Measurements from ENCODE around the gene ELAC2.
"Not testable (repeated sequence)": the region's sequence is repeated elsewhere in the genome, so short reads cannot be mapped to it uniquely, and the experiment has no call there.

The ELAC2 gene

GRCh38 chr17:12982224-12982623 lies 35.6 kb downstream of the ELAC2 start:
- no peak overlapping the region for H2AFZ ChIP-seq (ENCODE audit: low read length)
- H4K20me1 ChIP-seq (ENCODE audit: insufficient read depth, low read length, poor library complexity, severe bottlenecking): no peaks in the 10 kb centered on the region
- H3K27me3 ChIP-seq (ENCODE audit: insufficient read depth, low read length, poor library complexity, severe bottlenecking): no peaks in the 10 kb centered on the region
- no peaks in the 10 kb centered on the region for H3F3A ChIP-seq (ENCODE audit: low read depth)
- TF ChIP-seq CTCF (conservative IDR thresholded peaks at IDR 0.05; ENCODE audit: low read length): no peak
- no peak for TF ChIP-seq EZH2phosphoT487 (IDR thresholded peaks at IDR 0.05; ENCODE audit: borderline replicate concordance)
- H3K4me2 ChIP-seq (ENCODE audit: low read depth, low read length, poor library complexity, severe bottlenecking): no peak overlapping the region
- H3K9ac ChIP-seq (ENCODE audit: low read depth, low read length, poor library complexity, severe bottlenecking): no peak overlapping the region
- H3K79me2 ChIP-seq (ENCODE audit: insufficient read depth, low read length): no peaks in the 10 kb centered on the region
- no peaks in the 10 kb centered on the region for H3K9me2 ChIP-seq (replicated peaks; ENCODE audit: low read depth, low read length)
- H3K36me3 ChIP-seq (ENCODE audit: insufficient read depth, low read length): no peaks in the 10 kb centered on the region
- no peaks in the 10 kb centered on the region for H3K4me1 ChIP-seq (ENCODE audit: insufficient read depth, low read length, poor library complexity, severe bottlenecking)
- H3K4me3 ChIP-seq (ENCODE audit: low read length, poor library complexity, severe bottlenecking): no peak overlapping the region
- H3K9me3 ChIP-seq (ENCODE audit: insufficient read depth, low read depth, low read length): no peaks in the 10 kb centered on the region

GRCh38 chr17:12979826-12980500 lies 37.9 kb downstream of the ELAC2 start:
- H3K4me2 ChIP-seq (ENCODE audit: low read depth, low read length, poor library complexity, severe bottlenecking): no peak overlapping the region
- H3K9me3 ChIP-seq (ENCODE audit: insufficient read depth, low read depth, low read length): no peaks in the 10 kb centered on the region
- no peaks in the 10 kb centered on the region for H4K20me1 ChIP-seq (ENCODE audit: insufficient read depth, low read length, poor library complexity, severe bottlenecking)
- H3F3A ChIP-seq (ENCODE audit: low read depth): no peaks in the 10 kb centered on the region
- no peak overlapping the region for H3K9ac ChIP-seq (ENCODE audit: low read depth, low read length, poor library complexity, severe bottlenecking)
- H3K27me3 ChIP-seq (ENCODE audit: insufficient read depth, low read length, poor library complexity, severe bottlenecking): no peaks in the 10 kb centered on the region
- H3K4me3 ChIP-seq (ENCODE audit: low read length, poor library complexity, severe bottlenecking): no peak overlapping the region
- H3K9me2 ChIP-seq (replicated peaks; ENCODE audit: low read depth, low read length): no peaks in the 10 kb centered on the region
- TF ChIP-seq EZH2phosphoT487 (IDR thresholded peaks at IDR 0.05; ENCODE audit: borderline replicate concordance) (no peak), CTCF (conservative IDR thresholded peaks at IDR 0.05; ENCODE audit: low read length) (no peak)
- H2AFZ ChIP-seq (ENCODE audit: low read length): no peak overlapping the region
- no peaks in the 10 kb centered on the region for H3K4me1 ChIP-seq (ENCODE audit: insufficient read depth, low read length, poor library complexity, severe bottlenecking)
- no peaks in the 10 kb centered on the region for H3K79me2 ChIP-seq (ENCODE audit: insufficient read depth, low read length)
- no peaks in the 10 kb centered on the region for H3K36me3 ChIP-seq (ENCODE audit: insufficient read depth, low read length)

GRCh38 chr17:12979246-12979645 lies 38.6 kb downstream of the ELAC2 start:
- Histone ChIP-seq H3K4me3 (ENCODE audit: low read length, poor library complexity, severe bottlenecking) (no peak overlapping the region), H3K9ac (ENCODE audit: low read depth, low read length, poor library complexity, severe bottlenecking) (no peak overlapping the region), H2AFZ (ENCODE audit: low read length) (no peak overlapping the region), H3K9me2 (replicated peaks; ENCODE audit: low read depth, low read length) (no peaks in the 10 kb centered on the region), H3F3A (ENCODE audit: low read depth) (no peaks in the 10 kb centered on the region), H4K20me1 (ENCODE audit: insufficient read depth, low read length, poor library complexity, severe bottlenecking) (no peaks in the 10 kb centered on the region), H3K27me3 (ENCODE audit: insufficient read depth, low read length, poor library complexity, severe bottlenecking) (no peaks in the 10 kb centered on the region), H3K4me2 (ENCODE audit: low read depth, low read length, poor library complexity, severe bottlenecking) (no peak overlapping the region), H3K79me2 (ENCODE audit: insufficient read depth, low read length) (no peaks in the 10 kb centered on the region), H3K9me3 (ENCODE audit: insufficient read depth, low read depth, low read length) (no peaks in the 10 kb centered on the region; the same call in 1 of the 2 replicates), H3K36me3 (ENCODE audit: insufficient read depth, low read length) (no peaks in the 10 kb centered on the region), H3K4me1 (ENCODE audit: insufficient read depth, low read length, poor library complexity, severe bottlenecking) (no peaks in the 10 kb centered on the region)
- TF ChIP-seq EZH2phosphoT487 (IDR thresholded peaks at IDR 0.05; ENCODE audit: borderline replicate concordance) (no peak), CTCF (conservative IDR thresholded peaks at IDR 0.05; ENCODE audit: low read length) (no peak)

- H3K36me3 ChIP-seq (ENCODE audit: insufficient read depth, low read length); H3K4me2 ChIP-seq (ENCODE audit: low read depth, low read length, poor library complexity, severe bottlenecking); H3K4me3 ChIP-seq (ENCODE audit: low read length, poor library complexity, severe bottlenecking); H3K27me3 ChIP-seq (ENCODE audit: insufficient read depth, low read length, poor library complexity, severe bottlenecking); H3F3A ChIP-seq (ENCODE audit: low read depth); H3K9ac ChIP-seq (ENCODE audit: low read depth, low read length, poor library complexity, severe bottlenecking); H3K9me3 ChIP-seq (ENCODE audit: insufficient read depth, low read depth, low read length); H3K4me1 ChIP-seq (ENCODE audit: insufficient read depth, low read length, poor library complexity, severe bottlenecking); H3K9me2 ChIP-seq (replicated peaks; ENCODE audit: low read depth, low read length); H2AFZ ChIP-seq (ENCODE audit: low read length); H4K20me1 ChIP-seq (ENCODE audit: insufficient read depth, low read length, poor library complexity, severe bottlenecking); H3K79me2 ChIP-seq (ENCODE audit: insufficient read depth, low read length): not testable (repeated sequence)
Measured at GRCh38 chr17:12978787-12979186, 39.0 kb downstream of the ELAC2 start.

Measured in Loucy (cell line).